ENCODE data around the gene TMEM219. TPM values are rescaled to one million over a fixed set of nuclear protein-coding genes. Genes with fewer than 3 reads are reported as not detected.
A peak's percentile ranks its signal among the peaks of the same experiment; 100 is the strongest.

TMEM219 gene
- total and polyA plus RNA-seq, 3 experiments from 2014 or later = 36.8 to 168 (median 43.4) TPM

GRCh38 chr16:29922326-29922725 lies 39.6 kb upstream of the TMEM219 start:
- Histone ChIP-seq H3K9me3 (ENCODE audit: low read length) (no peaks in the 10 kb centered on the region), H3K27ac (ENCODE audit: low read depth, low read length) (no peak overlapping the region), H3K27me3 (ENCODE audit: insufficient read depth, low read length, poor library complexity, severe bottlenecking) (no peaks in the 10 kb centered on the region), H3K36me3 (ENCODE audit: insufficient read depth, low read length) (peaks cover 25% of the 10 kb centered on the region), H3K4me3 (ENCODE audit: low read length) (no peak overlapping the region), H3K4me1 (ENCODE audit: insufficient read depth, low read length) (peaks cover 18% of the 10 kb centered on the region)
- CTCF ChIA-PET = no interaction called here
- POLR2A ChIA-PET = interaction anchor here (0.5 kb wide), 1 partner anchor 1013 kb away, joined by 8 read pairs; no protein-coding TSS in a partner anchor
- Mint-ChIP-seq H3K27ac (peak overlapping the region in 2 of 8 donors; percentile 14 to 41), H3K9me3 (no peaks in the 10 kb centered on the region), H3K4me1 (peaks cover 48 to 59% (median 58%) of the 10 kb centered on the region in 3 donors), H3K4me3 (peak overlapping the region in 2 of 7 donors; percentile 50 to 70), H3K27me3 (no peaks in the 10 kb centered on the region), H3K36me3 (peaks cover 0 to 61% (median 12%) of the 10 kb centered on the region in 3 donors)
- DNase-seq = no peak

- Mint-ChIP-seq H3K4me1 (peaks cover 48 to 63% (median 58%) of the 10 kb centered on the region in 3 donors), H3K27ac (peak overlapping the region in 3 of 8 donors; percentile 14 to 79 (median 29)), H3K9me3 (no peaks in the 10 kb centered on the region), H3K27me3 (no peaks in the 10 kb centered on the region), H3K36me3 (peaks cover 0 to 56% (median 12%) of the 10 kb centered on the region in 3 donors), H3K4me3 (peak overlapping the region in 6 of 7 donors; percentile 19 to 79 (median 62))
- Histone ChIP-seq H3K27me3 (ENCODE audit: insufficient read depth, low read length, poor library complexity, severe bottlenecking) (no peaks in the 10 kb centered on the region), H3K27ac (ENCODE audit: low read depth, low read length) (no peak overlapping the region), H3K9me3 (ENCODE audit: low read length) (no peaks in the 10 kb centered on the region), H3K4me3 (ENCODE audit: low read length) (no peak overlapping the region), H3K4me1 (ENCODE audit: insufficient read depth, low read length) (peaks cover 18% of the 10 kb centered on the region), H3K36me3 (ENCODE audit: insufficient read depth, low read length) (peaks cover 22% of the 10 kb centered on the region)
- no peak for DNase-seq
- POLR2A ChIA-PET = no interaction called here
- CTCF ChIA-PET = no interaction called here
These were observed 38.8 kb upstream of the TMEM219 start for GRCh38 chr16:29922986-29923501.

- Histone ChIP-seq H3K9me3 (ENCODE audit: low read length) (no peaks in the 10 kb centered on the region), H3K27ac (ENCODE audit: low read depth, low read length) (peak overlapping the region; percentile 81), H3K4me3 (ENCODE audit: low read length) (peak overlapping the region; percentile 94), H3K36me3 (ENCODE audit: insufficient read depth, low read length) (peaks cover 17% of the 10 kb centered on the region), H3K4me1 (ENCODE audit: insufficient read depth, low read length) (peaks cover 18% of the 10 kb centered on the region), H3K27me3 (ENCODE audit: insufficient read depth, low read length, poor library complexity, severe bottlenecking) (no peaks in the 10 kb centered on the region)
- Mint-ChIP-seq H3K4me1 (peaks cover 45 to 62% (median 57%) of the 10 kb centered on the region in 3 donors), H3K27me3 (no peaks in the 10 kb centered on the region), H3K4me3 (peak overlapping the region; percentile 91 to 98 (median 94)), H3K36me3 (peaks cover 0 to 43% (median 12%) of the 10 kb centered on the region in 3 donors), H3K27ac (peak overlapping the region in 7 of 8 donors; percentile 49 to 96 (median 86)), H3K9me3 (no peaks in the 10 kb centered on the region)
- ChIA-PET POLR2A (interaction anchor here (0.6 to 1.9 kb wide), 6 partner anchors 11 to 69 kb away, joined by 3 to 15 read pairs (median 6); partner anchors contain the start of genes TAOK2 and TMEM219), CTCF (interaction anchor here (1.0 to 1.6 kb wide), 2 partner anchors 26 to 225 kb away, joined by 3 to 4 read pairs; partner anchors contain the start of genes ASPHD1 and SEZ6L2)
- DNase-seq = no peak
These were observed 36.6 kb upstream of the TMEM219 start for GRCh38 chr16:29925105-29925756.

- H3K4me3 ChIP-seq (ENCODE audit: low read length) = peak within 1 kb of the TSS; percentile 94
- CTCF ChIA-PET = interaction anchor here (0.9 to 1.6 kb wide), 7 partner anchors 10 to 225 kb away, joined by 3 to 6 read pairs (median 4); partner anchors contain the start of genes ASPHD1, SEZ6L2, TAOK2 and TMEM219
- Mint-ChIP-seq H3K9me3 (no peaks in the 10 kb centered on the region), H3K36me3 (peaks cover 0 to 34% (median 4%) of the 10 kb centered on the region in 3 donors), H3K27me3 (no peaks in the 10 kb centered on the region), H3K4me3 (peak within 1 kb of the TSS; percentile 93 to 98 (median 94)), H3K4me1 (peaks cover 38 to 54% (median 49%) of the 10 kb centered on the region in 3 donors), H3K27ac (peak within 1 kb of the TSS; percentile 89 to 98 (median 96))
- H3K9me3 ChIP-seq (ENCODE audit: low read length) = no peaks in the 10 kb centered on the region
- POLR2A ChIA-PET = interaction anchor here (0.6 to 1.9 kb wide), 9 partner anchors 12 to 247 kb away, joined by 3 to 15 read pairs (median 4); partner anchors contain the start of genes TAOK2 and TMEM219
- peaks cover 18% of the 10 kb centered on the region for H3K4me1 ChIP-seq (ENCODE audit: insufficient read depth, low read length)
- peak within 1 kb of the TSS; percentile 81 for H3K27ac ChIP-seq (ENCODE audit: low read depth, low read length)
- peaks cover 8% of the 10 kb centered on the region for H3K36me3 ChIP-seq (ENCODE audit: insufficient read depth, low read length)
- peak; percentile 80 to 93 (median 89) for DNase-seq
- no peaks in the 10 kb centered on the region for H3K27me3 ChIP-seq (ENCODE audit: insufficient read depth, low read length, poor library complexity, severe bottlenecking)
These were observed 35.8 kb upstream of the TMEM219 start, which contains the start of gene KCTD13 for GRCh38 chr16:29925781-29926710. Gene KCTD13 (minus strand): TSS chr16:29926226. CDS start chr16:29926033, 193 bp downstream.

- no peaks in the 10 kb centered on the region for H3K9me3 Mint-ChIP-seq
- CTCF ChIA-PET = interaction anchor here (0.9 to 1.6 kb wide), 6 partner anchors 10 to 226 kb away, joined by 3 to 6 read pairs (median 4); partner anchors contain the start of genes TAOK2 and TMEM219
- DNase-seq = no peak
- Histone ChIP-seq H3K4me3 (ENCODE audit: low read length) (peak overlapping the region; percentile 94), H3K27me3 (ENCODE audit: insufficient read depth, low read length, poor library complexity, severe bottlenecking) (no peaks in the 10 kb centered on the region), H3K4me1 (ENCODE audit: insufficient read depth, low read length) (peaks cover 18% of the 10 kb centered on the region), H3K27ac (ENCODE audit: low read depth, low read length) (peak overlapping the region; percentile 81), H3K9me3 (ENCODE audit: low read length) (no peaks in the 10 kb centered on the region), H3K36me3 (ENCODE audit: insufficient read depth, low read length) (peaks cover 4% of the 10 kb centered on the region)
- peaks cover 0 to 28% (median 0%) of the 10 kb centered on the region in 3 donors for H3K36me3 Mint-ChIP-seq
- H3K27me3 Mint-ChIP-seq = no peaks in the 10 kb centered on the region
- peak overlapping the region; percentile 89 to 98 (median 96) for H3K27ac Mint-ChIP-seq
- H3K4me1 Mint-ChIP-seq = peaks cover 35 to 51% (median 45%) of the 10 kb centered on the region in 3 donors
- POLR2A ChIA-PET = interaction anchor here (0.6 to 1.9 kb wide), 4 partner anchors 35 to 247 kb away, joined by 3 to 15 read pairs (median 7); partner anchors contain the start of genes TAOK2 and TMEM219
- peak overlapping the region; percentile 93 to 98 (median 94) for H3K4me3 Mint-ChIP-seq
These were observed 35.2 kb upstream of the TMEM219 start for GRCh38 chr16:29926711-29927052.

- POLR2A ChIA-PET = interaction anchor here (0.9 to 1.9 kb wide), 3 partner anchors 34 to 101 kb away, joined by 3 to 15 read pairs (median 11); partner anchors contain the start of genes TAOK2 and TMEM219
- peak overlapping the region; percentile 93 to 98 (median 94) for H3K4me3 Mint-ChIP-seq
- Histone ChIP-seq H3K4me1 (ENCODE audit: insufficient read depth, low read length) (peaks cover 18% of the 10 kb centered on the region), H3K36me3 (ENCODE audit: insufficient read depth, low read length) (peaks cover 3% of the 10 kb centered on the region), H3K4me3 (ENCODE audit: low read length) (peak overlapping the region; percentile 94), H3K27ac (ENCODE audit: low read depth, low read length) (no peak overlapping the region), H3K27me3 (ENCODE audit: insufficient read depth, low read length, poor library complexity, severe bottlenecking) (no peaks in the 10 kb centered on the region), H3K9me3 (ENCODE audit: low read length) (no peaks in the 10 kb centered on the region)
- CTCF ChIA-PET = interaction anchor here (0.9 to 1.5 kb wide), 5 partner anchors 11 to 79 kb away, joined by 3 to 6 read pairs (median 4); partner anchors contain the start of genes TAOK2 and TMEM219
- peaks cover 35 to 45% (median 39%) of the 10 kb centered on the region in 3 donors for H3K4me1 Mint-ChIP-seq
- peaks cover 0 to 22% (median 0%) of the 10 kb centered on the region in 3 donors for H3K36me3 Mint-ChIP-seq
- peaks cover 0 to 2% of the 10 kb centered on the region in 2 donors for H3K27me3 Mint-ChIP-seq
- H3K9me3 Mint-ChIP-seq = no peaks in the 10 kb centered on the region
- H3K27ac Mint-ChIP-seq = peak overlapping the region in 7 of 8 donors; percentile 44 to 98 (median 95)
- DNase-seq = no peak
These were observed 34.6 kb upstream of the TMEM219 start for GRCh38 chr16:29927070-29927905.
